ENCODE measurements around the gene LIMA1. TPM values are rescaled to one million over a fixed set of nuclear protein-coding genes. Genes with fewer than 3 reads are reported as not detected.
"Not testable (repeated sequence)": the region's sequence is repeated elsewhere in the genome, so short reads cannot be mapped to it uniquely, and the experiment has no call there.

Gene LIMA1
- total RNA-seq, 1 donor: 8.9 TPM

DNA sequence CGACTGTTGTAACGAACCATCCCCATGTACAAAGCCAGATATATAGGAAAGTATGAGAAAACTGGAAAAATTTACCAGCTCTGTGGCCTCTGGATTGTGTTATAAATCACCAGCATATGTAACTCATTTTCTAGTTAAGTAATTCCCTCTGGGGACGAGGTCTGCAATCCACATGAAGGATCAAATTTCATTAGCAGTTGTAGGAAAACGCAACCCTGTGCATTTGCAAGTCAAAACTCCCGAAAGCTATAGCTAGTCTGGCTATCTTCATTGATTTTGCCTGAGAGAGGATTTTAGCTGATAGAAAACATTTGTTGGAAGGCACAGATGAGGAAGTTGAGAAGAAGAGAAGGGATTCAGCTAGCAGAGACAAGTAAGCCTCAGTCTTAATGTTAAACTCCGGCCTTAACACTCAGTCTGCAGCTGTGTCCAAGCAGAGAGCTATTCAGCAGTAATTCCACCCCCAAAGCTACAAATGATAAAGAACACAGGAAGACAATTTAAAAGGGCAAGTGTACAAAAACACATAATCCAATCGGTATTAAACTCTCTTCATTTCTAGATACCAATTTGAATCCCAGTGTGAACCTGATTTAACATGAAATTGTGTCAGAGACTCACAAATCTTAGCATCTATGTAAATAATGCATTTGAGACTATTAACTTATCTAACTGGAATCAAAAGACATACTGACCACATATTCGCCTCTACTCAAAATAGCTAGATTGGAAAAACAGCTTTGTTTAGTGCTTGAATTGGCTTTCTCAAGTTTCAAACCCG, 61.9 kb downstream of the LIMA1 start:
- DNase-seq (ENCODE audit: low read depth in 2 of 3, low spot score in 2 of 3): peak in 1 of 3 donors; percentile 10

DNA sequence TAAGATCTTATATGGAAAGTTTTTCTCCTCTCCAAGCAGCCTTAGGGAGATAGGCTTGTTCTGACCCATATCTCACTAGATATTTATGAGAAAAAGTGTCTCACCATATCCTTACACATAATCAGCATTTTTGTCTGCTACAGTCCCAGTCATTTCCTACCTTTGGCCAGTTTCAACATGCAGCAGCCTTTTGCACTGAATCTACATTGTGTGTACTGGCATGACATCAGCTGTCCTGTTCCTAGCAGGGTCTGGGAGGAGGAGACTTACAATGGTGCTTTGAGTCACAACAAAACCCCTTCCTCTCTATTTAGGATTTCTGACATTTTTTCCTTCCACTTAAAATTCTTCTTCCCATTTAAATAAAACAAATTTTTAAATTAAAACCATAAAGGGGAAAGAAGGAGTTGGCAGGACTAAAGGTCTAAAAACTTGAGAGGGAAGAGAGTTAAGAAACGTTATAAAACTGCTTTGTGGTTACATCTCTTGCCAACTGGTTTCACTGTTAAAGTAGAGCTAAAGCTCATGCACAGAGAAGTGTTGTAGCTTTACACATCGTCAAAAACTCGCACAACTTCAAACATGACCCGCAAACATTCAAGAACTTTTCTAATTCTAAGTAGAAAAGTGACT, 62.8 kb downstream of the LIMA1 start:
- DNase-seq (ENCODE audit: low read depth in 2 of 3, low spot score in 2 of 3): peak in 1 of 3 donors; percentile 36

DNA sequence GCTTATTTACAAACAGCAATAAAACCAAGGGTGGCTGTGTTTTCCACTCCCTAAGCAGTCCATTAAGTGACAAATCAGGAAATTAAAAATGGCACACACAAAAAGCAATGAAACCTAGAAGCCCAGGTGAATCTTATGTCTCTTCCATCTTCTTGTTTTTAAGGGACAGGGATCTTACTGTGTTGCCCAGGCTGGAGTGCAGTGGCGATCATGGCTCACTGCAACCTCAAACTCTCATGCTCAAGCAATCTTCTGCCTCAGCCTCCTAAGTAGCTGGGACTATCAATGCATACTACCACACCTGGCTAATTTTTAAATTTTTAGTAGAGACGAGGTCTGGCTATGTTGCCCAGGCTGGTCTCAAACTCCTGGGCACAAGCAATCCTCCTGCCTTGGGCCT, 63.8 kb downstream of the LIMA1 start:
- no peak for DNase-seq (ENCODE audit: low read depth in 2 of 3, low spot score in 2 of 3)

DNA sequence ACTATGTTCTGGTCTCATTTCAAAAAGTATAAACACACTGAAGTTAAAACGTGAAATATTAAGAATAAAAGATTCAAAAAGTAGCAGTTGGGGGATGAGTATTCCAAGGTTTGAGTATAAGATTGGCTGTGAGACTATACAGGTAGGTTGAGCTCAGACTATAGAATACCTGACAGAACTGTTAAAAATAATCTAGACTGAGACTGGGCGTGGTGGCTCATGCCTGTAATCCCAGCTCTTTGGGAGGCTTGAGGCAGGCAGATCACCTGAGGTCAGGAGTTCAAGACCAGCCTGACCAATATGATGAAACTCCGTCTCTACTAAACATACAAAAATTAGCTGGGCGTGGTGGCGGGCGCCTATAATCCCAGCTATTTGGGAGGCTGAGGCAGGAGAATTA, 64.3 kb downstream of the LIMA1 start:
- not testable (repeated sequence) for DNase-seq (ENCODE audit: low read depth in 2 of 3, low spot score in 2 of 3)

DNA sequence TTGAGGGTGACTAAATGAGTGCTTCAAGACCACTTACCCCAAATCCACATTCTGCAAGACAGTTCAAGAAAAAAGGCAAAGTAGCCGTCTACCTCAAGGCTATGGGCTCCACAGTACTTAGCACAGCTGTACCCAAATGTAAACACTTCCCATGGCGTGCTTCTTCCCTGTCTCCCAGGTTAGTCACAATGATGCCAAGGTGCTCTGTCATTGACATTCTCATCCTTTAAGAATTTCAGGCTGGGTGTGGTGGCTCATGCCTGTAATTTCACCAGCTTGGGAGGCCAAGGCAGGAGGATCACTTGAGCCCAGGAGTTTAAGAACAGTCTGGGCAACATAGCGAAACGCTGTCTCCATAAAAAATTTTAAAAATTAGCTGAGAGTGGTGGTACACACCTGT, 64.9 kb downstream of the LIMA1 start:
- no peak for DNase-seq (ENCODE audit: low read depth in 2 of 3, low spot score in 2 of 3)

DNA sequence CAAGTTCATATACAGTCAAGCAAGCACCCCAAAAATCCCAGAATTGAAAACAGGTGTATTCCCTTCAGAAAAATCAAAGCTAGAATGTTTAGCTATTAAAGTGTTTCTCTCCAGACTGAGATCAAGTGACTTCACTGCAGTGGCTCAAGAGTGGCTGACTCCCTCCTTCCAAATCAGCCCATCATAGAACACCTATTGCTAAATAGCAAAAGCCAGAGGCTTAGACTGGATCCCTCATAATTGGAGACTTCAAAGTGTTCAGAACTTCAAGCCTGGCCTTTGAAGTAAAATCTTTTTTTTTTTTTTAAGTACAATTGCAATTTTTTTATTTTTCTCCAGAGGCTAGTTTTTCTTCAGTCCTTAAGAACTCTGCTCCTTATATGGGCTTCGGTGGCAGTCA, 66.1 kb downstream of the LIMA1 start:
- no peak for DNase-seq (ENCODE audit: low read depth in 2 of 3, low spot score in 2 of 3)

DNA sequence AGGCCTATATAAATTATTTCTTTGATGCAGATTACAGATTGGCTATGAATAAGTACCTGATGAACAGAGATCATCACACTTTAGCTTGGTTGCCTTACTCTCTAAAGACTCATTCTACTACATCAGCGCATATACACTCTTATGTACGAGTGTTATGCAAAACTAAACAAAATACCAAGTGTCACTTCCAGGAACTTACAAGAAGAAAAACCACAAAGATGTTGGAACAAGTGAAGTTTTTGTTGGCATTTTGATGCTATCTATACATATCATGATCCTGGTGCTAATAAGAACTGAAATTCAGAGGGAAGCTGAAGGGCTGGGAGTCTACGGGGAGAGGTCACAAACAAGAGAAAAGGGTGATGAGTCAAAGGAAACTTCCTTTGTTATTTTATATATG, 68.3 kb downstream of the LIMA1 start:
- DNase-seq (ENCODE audit: low read depth in 2 of 3, low spot score in 2 of 3): no peak

DNA sequence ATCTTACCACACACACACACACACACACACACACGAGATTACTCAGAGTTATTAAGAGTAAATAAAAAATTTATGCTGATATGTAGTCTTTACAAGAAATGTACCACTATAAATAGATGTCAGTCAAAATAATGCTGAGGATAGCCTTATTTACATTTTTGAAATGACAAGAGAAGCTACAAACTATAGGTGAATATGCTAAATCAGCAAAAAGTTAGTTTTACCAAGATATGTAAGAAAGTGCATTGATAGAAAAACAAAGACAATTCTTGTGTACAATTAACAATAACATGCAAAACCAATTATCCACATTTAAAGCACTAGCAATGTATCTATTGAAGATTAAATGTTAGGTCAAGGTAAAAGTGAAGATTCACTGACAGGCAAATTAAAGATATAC, 69.3 kb downstream of the LIMA1 start:
- DNase-seq (ENCODE audit: low read depth in 2 of 3, low spot score in 2 of 3): no peak

DNA sequence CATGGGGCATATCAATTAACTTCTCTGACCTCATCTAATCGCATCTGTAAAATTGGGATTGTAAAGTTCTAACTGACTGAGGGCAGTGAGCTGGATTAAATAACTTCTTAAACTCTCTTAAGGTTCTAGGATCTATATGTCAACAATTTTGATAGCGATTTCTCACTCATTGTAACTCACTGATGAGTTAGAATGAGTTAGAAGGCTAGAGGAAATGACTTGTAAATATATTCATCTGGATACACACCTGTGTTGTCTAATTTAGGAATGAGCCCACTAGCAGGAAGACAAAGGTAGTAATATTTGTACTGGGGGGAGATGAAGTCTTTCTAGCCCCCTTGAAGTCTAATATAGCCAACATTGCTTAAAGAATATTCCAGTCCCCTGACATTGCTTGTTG, 69.9 kb downstream of the LIMA1 start:
- no peak for DNase-seq (ENCODE audit: low read depth in 2 of 3, low spot score in 2 of 3)

DNA sequence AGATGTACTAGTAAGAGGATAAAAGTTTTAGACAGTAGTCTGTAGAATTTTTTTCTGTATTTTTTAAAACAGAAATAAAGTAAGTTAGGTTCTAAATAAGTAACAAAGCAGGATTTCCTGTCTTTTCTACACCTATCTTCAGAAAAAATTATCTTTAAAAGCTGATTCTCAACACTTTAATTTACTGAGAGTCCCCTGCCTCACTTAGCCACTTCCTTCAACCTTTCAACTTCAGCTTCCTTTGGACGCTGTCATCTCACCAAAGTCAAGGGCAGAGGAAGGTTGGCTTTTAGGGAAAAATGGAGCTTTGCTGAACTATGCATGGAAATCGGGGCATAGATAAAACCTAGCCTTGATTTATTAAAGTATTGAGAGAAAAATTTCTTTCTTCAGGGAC, 71.3 kb downstream of the LIMA1 start:
- no peak for DNase-seq (ENCODE audit: low read depth in 2 of 3, low spot score in 2 of 3)

DNA sequence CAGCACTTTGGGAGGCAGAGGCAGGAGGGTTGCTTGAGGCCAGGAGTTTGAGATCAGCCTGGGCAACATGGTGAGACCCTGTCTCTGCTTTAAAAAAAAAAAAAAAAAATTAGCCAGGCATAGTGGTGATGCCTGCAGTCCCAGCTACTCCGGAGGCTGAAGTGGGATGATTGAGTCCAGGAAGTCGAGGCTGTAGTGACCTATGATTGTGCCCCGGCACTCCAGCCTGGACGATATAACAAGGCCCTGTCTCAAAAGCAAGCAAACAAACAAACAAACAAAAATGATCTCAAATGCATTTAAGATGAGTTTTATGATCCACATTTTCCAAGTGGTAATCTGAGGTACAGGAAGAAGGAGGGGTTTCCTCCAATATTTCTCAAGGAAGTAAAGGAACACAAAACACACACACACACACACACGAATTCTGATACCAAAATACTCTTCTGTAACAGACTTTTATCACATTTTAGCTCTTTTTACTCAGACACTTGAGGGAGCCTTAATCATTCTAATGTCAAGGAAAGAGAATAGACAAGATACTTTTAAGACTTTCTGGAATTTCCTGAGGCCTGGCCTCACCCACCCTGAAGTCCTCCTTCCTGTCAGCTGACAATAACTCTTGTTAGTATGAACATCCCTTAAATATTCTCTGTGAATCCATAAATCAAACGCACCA, 71.8 kb downstream of the LIMA1 start:
- no peak for DNase-seq (ENCODE audit: low read depth in 2 of 3, low spot score in 2 of 3)

DNA sequence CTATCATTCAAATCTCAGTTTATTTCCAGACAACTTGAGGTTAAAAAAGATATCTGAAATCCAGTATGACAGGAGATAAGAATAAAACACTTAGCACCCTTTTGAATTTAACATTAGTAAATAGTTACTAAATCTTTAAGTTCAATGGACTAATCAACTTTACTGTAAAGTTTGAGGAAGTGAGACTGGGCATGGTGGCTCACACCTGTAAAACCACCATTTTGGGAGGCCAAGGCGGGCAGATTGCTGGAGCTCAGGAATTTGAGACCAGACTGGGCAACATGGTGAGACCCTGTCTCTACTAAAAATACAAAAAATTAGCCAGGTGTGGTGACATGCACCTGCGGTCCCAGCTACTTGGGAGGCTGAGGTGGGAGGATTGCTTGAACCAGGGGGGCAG, 75.9 kb downstream of the LIMA1 start:
- DNase-seq (ENCODE audit: low read depth in 2 of 3, low spot score in 2 of 3): no peak

DNA sequence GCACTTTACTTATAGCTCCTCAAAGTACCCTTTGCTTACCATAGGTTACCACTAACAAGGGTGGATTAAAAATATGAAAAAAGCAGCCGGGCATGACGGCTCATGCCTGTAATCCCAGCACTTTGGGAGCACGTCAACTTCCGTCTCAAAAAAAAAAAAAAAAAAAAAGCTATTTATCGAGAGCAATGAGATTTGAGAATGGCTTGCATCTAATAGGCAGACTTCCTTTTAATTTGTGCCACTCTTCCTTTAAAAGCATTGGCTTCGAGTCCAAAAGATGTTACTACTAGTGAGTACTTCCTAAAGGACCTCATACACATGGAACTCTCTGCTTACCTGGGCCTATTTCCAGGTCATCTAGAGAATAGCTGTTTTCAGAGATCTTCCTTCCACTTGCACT, 77.7 kb downstream of the LIMA1 start:
- DNase-seq (ENCODE audit: low read depth in 2 of 3, low spot score in 2 of 3): no peak

DNA sequence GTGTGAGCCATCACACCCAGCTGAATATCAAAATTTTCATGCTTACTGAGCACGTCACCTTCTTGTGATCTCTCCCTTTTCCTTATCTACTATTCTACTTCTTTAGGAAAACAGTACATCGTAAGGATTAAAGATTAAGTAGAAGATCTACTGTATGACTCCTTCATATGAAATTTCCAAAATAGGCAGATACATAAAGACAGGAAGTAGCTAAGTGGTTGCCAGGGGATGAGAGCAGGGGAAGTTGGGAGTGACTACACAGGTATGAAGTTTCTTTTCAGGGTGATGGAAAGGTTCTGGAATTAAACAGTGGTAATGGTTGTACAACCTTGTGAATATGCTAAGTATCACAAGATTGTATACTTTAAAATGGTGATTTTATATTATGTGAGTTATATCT, 79.6 kb downstream of the LIMA1 start:
- no peak for DNase-seq (ENCODE audit: low read depth in 2 of 3, low spot score in 2 of 3)

DNA sequence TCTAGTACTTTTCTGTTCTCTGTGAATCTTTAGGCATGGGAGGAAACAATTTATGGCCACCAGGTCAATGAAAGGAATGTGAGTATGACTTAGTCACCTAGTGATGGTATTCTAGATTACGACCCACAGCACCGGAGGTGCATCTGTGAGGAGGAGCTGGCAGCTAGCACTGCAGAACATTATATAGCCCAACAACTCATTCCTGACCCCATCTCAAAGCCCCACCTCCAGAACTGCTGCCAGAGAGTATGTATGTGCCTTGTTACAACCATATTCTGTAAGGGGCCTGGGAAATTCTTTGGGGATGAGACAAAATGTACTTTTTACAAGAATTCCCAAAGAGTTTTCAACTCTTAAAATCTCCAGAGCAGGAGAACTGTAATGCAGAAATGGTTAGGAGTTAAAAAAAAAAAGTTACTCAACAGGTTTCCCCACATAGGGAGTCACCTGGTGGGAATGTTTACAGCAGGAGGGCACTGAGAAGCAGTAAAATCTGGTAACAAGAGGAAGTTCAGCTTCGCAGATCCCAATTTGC, 81.3 kb downstream of the LIMA1 start:
- DNase-seq (ENCODE audit: low read depth in 2 of 3, low spot score in 2 of 3): no peak

DNA sequence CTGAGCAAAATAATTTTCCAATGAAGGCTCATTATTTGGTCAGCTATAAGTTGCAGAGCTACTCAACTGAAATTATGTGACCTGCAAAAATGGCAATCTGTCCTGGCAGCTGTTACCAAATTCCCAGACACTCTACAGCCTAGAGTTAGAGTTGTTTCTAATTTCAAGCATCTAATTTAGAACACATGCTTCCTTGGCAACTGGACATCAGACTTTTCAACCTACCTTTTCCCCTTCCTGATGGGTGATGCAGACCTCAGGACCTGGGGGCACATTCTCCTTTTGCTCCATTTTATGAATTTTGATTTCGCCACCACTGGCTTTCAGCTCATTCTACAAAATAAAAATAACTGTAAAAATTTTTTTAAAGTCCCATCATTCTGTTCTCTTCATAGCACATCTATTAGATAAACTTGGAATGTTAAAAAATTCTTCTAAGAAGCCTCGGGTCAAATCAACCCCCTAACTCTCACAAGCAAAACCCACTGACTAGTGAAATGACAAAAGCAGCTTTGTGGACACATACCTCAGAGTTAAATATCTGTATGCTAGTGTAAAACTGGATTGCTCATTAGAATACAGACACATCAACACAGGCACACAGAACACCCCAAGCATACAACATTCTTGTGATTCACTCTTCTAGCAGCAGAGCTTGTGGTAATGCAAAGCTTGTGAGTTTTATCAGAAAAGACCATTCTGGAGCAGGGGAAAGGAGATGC, 82.6 kb downstream of the LIMA1 start:
- DNase-seq (ENCODE audit: low read depth in 2 of 3, low spot score in 2 of 3): no peak

DNA sequence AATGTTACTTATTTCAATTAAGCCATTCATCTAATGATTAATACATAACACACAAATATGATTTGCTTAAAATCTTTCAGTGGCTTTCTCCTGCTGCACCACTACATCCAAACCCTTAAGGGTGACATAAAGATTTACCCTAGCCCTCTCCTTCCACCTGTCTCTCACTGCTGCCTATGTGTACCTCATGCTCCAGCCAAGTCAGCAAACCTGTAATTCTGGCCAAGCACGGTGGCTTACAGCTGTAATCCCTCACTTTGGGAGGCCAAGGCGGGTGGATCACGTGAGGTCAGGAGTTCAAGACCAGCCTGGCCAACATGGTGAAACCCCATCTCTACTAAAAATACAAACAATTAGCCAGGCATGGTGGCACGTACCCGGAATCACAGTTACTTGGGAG, 84.5 kb downstream of the LIMA1 start:
- DNase-seq (ENCODE audit: low read depth in 2 of 3, low spot score in 2 of 3): no peak

DNA sequence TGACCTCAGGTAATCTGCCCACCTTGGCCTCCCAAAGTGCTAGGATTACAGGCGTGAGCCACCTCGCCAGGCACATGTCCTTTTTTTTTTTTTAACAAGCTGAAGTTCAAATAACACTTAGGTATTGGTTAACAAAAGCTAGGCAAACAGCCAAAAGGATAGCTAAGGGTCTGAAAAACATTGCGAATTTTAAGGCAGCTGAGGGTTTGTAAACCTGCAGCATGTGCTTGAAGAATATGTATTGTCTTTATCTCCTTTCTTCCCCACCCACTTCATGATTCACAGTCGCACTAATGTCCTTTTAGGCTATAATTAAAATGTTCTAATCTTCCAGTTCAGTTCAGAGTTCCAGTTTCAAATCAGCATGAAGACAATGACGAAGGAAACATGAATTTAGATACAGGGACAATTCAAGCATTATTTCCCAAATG, 86.0 kb downstream of the LIMA1 start:
- DNase-seq (ENCODE audit: low read depth in 2 of 3, low spot score in 2 of 3): no peak

DNA sequence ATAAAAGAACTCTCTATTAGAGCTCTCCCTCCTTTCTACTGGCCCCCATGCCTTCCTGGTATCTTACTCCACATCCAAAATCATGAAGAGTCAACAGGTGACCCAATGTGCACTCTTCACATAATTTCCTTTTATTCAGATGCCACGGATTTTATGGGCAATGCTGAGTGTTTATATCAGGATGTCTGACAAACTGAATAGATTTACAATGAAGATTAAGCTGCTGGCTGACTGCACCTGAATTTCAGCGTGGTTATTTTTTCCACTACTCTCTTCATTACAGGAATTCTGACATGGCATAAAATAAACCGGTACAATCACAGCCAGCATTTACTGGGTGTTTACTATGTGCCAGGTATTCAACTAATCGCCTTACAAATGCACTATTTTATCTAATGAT, 86.8 kb downstream of the LIMA1 start:
- no peak for DNase-seq (ENCODE audit: low read depth in 2 of 3, low spot score in 2 of 3)

DNA sequence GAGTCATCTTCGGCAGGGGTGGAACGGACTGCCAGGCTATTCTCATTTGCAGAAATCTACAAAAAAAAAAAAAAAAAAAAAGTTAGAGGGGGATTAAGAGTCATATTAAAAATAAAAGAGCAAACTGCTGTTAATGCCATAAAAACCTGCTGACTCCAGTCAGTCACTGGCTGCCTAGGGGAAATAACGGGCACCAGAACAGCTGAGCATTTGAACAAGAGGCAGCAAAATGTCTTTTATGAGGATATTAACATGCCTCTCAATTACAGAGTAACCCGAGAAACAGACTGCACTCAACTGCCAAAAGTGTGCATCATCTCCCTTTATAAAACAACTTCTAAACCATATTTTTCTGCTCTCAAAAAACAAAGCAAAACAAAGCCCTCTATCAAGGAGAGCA, 87.5 kb downstream of the LIMA1 start:
- no peak for DNase-seq (ENCODE audit: low read depth in 2 of 3, low spot score in 2 of 3)

DNA sequence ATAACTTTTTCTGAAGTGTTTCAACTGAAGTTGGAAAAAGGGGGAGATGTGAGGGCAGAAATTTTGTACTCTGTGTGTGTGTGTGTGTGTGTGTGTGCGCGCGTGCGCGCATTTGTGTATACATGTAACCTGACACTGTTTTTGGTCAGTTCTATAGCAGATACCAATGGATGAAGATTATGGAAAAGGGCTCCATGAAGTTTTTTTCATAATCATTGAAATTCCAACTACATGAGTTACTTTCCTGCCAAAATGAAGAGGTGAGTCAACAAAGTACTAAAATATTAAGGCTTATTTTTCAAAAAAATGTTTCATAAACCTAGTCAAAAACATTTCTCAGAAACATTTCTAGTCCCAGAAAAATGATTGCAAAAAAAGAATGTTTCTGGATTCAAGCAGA, 90.4 kb downstream of the LIMA1 start:
- no peak for DNase-seq (ENCODE audit: low read depth in 2 of 3, low spot score in 2 of 3)
